GM19324 (cell line): ENCODE measurements around the gene NCAPD3.
"Not testable (repeated sequence)": the region's sequence is repeated elsewhere in the genome, so short reads cannot be mapped to it uniquely, and the experiment has no call there.

Experiments
- ATAC-seq: cut with Tn5 transposase; IDR thresholded peaks from one replicate; pipeline ENCODE4 v1.9.1; 2021; ENCODE audit warnings: mild to moderate bottlenecking, moderate library complexity; ENCODE audit not compliant: unreplicated experiment, low FRiP score

The NCAPD3 gene

DNA sequence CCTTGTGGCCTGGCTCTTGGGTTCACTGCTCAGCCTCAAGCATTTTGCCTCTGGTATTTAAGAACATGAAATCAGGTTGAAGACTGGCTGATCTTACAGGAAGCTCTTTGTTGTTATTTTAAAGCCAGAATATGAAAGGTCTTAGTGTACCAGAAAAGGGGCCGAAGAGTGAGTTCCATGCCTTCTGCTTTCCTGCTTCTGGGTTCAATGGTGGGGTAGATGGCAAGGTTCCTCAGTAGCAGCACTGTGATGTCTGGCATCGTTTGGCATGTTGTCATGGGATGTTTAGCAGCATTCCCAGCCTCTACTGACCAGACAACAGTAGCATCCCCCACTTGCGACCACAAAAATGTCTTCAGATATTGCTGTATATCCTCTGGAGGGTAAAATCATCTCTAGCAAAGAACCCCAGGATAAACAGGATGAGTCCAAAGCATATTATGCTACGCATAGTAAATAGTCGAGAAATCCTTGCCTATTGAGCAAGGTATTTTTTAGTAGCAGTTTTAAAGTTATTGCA, 3.1 kb upstream of the NCAPD3 start:
- no peak for ATAC-seq

DNA sequence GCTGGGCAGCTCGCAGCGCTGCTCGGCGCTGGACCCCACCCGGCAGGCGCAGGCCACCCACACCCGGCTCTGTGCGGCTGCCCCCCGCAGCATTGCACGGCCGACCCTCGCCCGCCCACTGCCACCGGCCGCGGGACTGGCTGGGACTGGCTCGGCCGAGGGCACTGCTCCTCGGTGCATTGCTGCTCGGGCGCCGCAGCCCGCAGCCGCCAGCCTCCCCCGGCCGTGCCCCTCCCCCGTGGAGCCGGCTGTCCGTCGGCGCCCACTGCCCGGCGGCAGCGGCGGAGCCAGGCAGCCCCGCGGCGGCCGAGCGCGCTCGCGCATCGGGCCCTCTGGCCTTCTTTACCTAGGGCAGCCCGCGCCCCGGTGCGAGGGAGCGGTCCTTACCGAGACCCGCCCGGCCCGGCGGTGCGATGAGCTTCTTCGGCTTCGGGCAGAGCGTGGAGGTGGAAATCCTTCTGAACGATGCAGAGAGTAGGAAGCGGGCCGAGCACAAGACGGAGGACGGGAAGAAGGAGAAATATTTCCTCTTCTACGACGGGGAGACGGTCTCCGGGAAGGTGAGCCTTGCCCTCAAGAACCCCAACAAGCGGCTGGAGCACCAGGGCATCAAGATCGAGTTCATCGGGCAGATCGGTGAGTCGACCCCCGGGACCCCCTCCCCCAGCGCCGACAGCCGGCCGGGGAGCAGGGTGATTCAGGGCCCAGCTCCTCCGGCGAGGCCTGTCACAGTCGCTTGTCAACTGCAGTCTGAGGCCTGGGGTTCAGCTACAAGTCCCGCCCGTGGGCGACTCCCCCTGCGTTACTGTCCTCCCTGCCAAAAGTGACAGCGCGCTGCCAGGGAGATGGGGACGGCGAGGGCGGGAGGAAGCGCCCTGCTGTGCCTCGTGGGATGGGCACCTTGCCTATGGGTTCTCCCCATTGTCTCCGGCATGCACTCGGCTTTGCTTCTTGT, 1.2 kb upstream of the NCAPD3 start:
- ATAC-seq: peak; percentile 30

- no peak for ATAC-seq
Observed at GRCh38 chr11:134223121-134223520, 646 bp downstream of the NCAPD3 start.

GRCh38 chr11:134216816-134217215, 7.0 kb downstream of the NCAPD3 start:
- ATAC-seq: no peak

DNA sequence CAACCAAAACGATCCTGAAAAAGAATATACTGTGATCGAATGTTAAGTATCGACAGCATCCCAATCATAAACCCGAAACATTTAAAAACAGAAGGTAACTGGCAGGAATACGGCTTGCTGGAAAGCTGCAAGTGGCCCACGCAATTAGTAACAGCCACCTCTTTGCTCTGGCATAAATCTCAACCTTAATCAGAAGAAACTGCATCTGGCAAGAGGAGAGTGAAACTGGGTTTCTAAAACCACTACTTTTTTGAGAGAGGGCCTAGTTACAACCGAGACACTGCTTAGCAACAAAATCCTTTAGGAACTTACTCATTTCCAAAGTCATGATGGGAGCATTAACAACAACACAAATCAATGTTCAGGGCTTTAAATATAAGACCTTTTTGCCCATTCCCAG, 7.9 kb downstream of the NCAPD3 start:
- ATAC-seq: no peak

- no peak for ATAC-seq
Observed at GRCh38 chr11:134207538-134208239, 16.1 kb downstream of the NCAPD3 start.

- no peak for ATAC-seq
Observed at GRCh38 chr11:134206185-134206584, 17.6 kb downstream of the NCAPD3 start.

GRCh38 chr11:134205729-134206128, 18.0 kb downstream of the NCAPD3 start:
- ATAC-seq: no peak

DNA sequence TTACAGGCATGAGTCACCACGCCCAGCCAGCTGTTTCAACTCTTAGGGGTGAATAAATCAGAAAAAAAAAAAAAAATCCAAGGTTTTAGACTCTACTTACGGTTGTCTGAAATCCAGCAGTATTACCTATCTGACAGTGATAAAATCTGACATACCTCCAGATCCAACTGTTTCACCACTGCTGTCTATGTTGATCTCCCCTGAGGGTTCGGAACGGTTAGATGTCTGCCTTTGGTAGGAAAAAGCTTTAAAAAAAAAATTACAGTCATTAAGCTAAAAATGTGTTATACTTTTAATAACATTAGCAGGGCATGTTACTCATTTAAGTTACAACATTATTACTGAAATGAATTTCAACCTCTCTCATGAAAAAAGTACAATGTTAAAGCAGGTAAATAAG, 21.1 kb downstream of the NCAPD3 start:
- no peak for ATAC-seq

GRCh38 chr11:134200688-134201087, 23.1 kb downstream of the NCAPD3 start:
- no peak for ATAC-seq

DNA sequence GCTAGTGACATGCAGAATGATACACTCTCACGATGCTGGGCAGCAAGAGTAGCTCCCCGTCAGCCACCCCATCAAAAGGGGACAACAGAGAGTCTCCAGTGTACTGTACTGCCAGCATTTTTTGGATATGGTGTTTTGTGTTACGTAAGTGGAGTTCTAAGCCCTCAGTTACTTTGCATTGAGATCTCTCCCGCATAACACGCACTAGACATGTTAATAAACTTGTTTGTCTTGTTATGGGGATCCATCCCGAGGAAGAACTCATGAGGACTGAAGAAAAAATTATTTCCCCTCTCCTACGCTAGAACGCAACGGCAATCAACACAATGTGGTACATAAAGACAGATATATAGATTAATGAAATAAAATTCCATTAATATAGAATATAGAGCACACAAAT, 24.2 kb downstream of the NCAPD3 start:
- ATAC-seq: no peak

GRCh38 chr11:134196756-134197155, 27.0 kb downstream of the NCAPD3 start:
- no peak for ATAC-seq

DNA sequence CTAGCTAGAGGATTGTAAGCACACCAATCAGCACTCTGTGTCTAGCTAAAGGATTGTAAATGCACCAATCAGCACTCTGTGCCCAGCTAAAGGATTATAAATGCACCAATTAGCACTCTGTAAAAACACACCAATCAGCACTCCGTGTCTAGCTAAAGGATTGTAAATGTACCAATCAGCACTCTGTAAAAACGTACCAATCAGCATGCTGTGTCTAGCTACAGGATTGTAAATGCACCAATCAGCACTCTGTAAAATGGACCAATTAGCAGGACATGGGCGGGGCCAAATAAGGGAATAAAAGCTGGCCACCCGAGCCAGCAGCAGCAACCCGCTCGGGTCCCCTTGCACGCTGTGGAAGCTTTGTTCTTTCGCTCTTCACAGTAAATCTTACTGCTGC, 35.7 kb downstream of the NCAPD3 start:
- not testable (repeated sequence) for ATAC-seq

- no peak for ATAC-seq
Observed at GRCh38 chr11:134181707-134182106, 42.1 kb downstream of the NCAPD3 start.

DNA sequence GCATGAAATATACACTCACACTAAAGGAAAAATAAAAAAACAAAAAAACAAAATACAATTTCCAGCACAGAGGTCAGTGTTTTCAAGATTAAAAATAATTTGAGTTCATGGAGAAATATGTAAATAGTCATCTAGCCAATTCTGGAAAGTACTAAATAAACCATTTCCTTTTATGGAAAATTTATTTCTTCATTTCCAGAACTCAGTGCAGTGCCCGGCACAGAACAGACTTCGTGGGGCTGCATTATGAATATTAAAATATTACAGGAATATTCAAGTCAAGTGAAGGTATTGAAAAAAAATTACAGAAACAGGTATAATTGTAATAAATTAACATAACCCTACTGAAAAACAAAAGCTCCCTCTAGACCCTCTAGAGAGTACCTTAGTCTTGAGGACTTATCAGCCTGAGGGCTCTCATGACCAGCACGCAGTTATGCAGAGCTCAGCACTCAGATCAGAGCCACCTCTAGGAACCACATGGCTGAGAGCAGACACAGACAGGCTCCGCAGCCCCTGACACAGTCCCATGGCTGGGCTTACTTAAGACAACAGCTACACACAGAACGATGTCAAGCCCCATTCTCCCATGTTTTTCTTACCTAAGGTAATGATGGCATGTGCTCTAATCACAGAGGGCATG, 45.6 kb downstream of the NCAPD3 start:
- ATAC-seq: no peak

GRCh38 chr11:134176284-134176683, 47.5 kb downstream of the NCAPD3 start:
- no peak for ATAC-seq

DNA sequence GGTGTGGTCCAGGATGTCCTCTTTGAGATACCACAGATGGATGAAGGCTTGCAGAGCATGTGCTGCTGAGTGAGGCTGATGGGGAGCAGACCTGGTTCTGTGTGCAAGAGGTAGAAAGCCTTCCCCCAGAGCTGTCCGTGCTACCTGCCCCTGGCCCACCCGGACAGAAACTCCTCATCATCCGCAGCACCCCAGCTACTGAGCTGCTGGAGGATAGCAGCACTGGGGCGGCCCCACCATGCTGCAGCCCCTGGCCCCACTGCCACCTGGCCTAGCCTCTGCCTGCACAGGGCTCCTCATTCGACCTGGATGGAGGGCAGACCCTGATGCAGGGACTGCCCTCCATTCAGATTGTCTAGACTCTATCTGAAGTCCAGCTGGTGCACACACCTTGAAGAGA, 50.5 kb downstream of the NCAPD3 start:
- ATAC-seq: no peak

DNA sequence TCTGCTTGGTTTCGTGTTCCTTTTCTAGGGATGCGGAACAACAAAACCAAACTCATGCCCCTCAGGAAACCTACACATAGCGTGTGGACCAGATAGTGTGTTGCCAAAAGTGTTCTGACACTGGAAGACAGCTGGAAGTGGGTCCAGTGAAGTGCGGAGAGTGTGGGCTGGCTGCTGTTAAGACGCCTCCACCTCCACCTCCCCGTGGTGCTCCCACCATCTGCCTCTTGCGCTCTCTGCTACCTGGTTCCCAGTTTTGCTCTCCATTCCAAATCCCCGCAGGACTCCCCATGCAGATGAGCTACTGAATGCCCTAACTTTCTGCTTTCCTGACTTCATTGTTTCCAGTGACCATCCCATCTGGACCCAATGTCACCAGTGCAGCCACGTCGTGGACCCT, 51.8 kb downstream of the NCAPD3 start:
- ATAC-seq: no peak

GRCh38 chr11:134170919-134171281, 52.9 kb downstream of the NCAPD3 start:
- no peak for ATAC-seq

DNA sequence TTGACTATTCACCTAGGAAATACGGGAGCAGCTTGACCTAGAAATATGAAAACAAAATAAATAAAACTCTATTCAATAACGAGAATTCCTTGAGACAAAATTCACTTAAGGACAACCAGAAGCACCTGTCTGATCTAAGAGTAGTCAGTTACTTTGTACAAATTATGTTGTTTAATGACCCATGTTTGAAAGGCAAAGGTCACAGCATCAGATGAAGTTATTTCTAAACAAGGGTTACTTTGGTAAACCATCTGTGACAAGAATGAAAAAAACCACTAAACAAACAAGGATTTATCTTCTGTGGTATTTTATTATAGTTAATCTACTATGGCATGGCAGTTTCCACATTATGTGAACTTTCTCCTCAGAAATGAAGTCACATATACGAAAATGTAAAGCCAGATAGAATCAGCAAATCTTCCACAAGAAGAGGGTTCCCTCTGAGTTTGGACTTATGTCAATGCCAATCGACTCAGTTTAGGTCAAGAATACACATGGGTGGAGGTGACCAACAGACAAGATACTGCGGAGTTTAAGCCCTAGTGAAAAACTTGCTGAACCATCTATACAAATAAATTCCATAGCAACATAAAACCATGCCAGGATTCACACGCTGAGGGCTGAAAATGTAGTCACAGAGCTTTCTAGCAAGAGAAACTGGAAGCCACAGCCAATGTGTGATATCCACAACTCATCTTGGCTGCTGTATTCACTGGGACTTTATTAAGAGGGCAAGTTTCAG, 53.4 kb downstream of the NCAPD3 start:
- ATAC-seq: no peak
